NCI-H524 (cell line): ENCODE results near the gene MTHFD1L.

ENCODE experiments used
- DNase-seq, 2 experiments: peaks; one replicate each; lab custom pipeline; 2025; lab: John Stamatoyannopoulos, UW

Gene MTHFD1L

GRCh38 chr6:150991487-150991886, 126.0 kb downstream of the MTHFD1L start:
- DNase-seq, result no peak

- DNase-seq, result no peak
Measured at GRCh38 chr6:150992262-150992661, 126.8 kb downstream of the MTHFD1L start.

- DNase-seq, result no peak
Measured at GRCh38 chr6:150992703-150993102, 127.2 kb downstream of the MTHFD1L start.

GRCh38 chr6:150993253-150993652, 127.8 kb downstream of the MTHFD1L start:
- no peak for DNase-seq

GRCh38 chr6:150994026-150994425, 128.5 kb downstream of the MTHFD1L start:
- no peak for DNase-seq

- DNase-seq, result no peak
Measured at GRCh38 chr6:150996968-150997367, 131.5 kb downstream of the MTHFD1L start.

GRCh38 chr6:150999107-150999506, 133.6 kb downstream of the MTHFD1L start:
- no peak for DNase-seq

GRCh38 chr6:150999576-150999975, 134.1 kb downstream of the MTHFD1L start:
- no peak for DNase-seq

- no peak for DNase-seq
Measured at GRCh38 chr6:151001387-151002056, 136.0 kb downstream of the MTHFD1L start.

GRCh38 chr6:151002057-151002450, 136.6 kb downstream of the MTHFD1L start:
- DNase-seq, result no peak

- DNase-seq, result no peak
Measured at GRCh38 chr6:151002491-151002935, 137.0 kb downstream of the MTHFD1L start.

- no peak for DNase-seq
Measured at GRCh38 chr6:151004383-151005024, 139.0 kb downstream of the MTHFD1L start.

GRCh38 chr6:151005164-151005563, 139.7 kb downstream of the MTHFD1L start:
- no peak for DNase-seq

- no peak for DNase-seq
Measured at GRCh38 chr6:151005896-151006632, 140.6 kb downstream of the MTHFD1L start.

GRCh38 chr6:151007076-151007475, 141.6 kb downstream of the MTHFD1L start:
- no peak for DNase-seq

- no peak for DNase-seq
Measured at GRCh38 chr6:151007922-151008321, 142.4 kb downstream of the MTHFD1L start.

- no peak for DNase-seq
Measured at GRCh38 chr6:151008425-151008824, 142.9 kb downstream of the MTHFD1L start.

GRCh38 chr6:151009576-151009975, 144.1 kb downstream of the MTHFD1L start:
- no peak for DNase-seq

- peak; percentile 40 to 79 for DNase-seq
Measured at GRCh38 chr6:151010071-151010470, 144.6 kb downstream of the MTHFD1L start.

- DNase-seq, result no peak
Measured at GRCh38 chr6:151012321-151013294, 147.1 kb downstream of the MTHFD1L start.

- DNase-seq, result peak; percentile 61 to 73
Measured at GRCh38 chr6:151014404-151015100, 149.1 kb downstream of the MTHFD1L start.
